MM.1S (cell line): Measurements from ENCODE around the gene NFYB.

Experiments
- DNase-seq: peaks from one replicate; pipeline ENCODE4 v3.0.0-alpha.2; 2015
- H2AFZ ChIP-seq: fragments of 300-600 bp; sonication (generic); 2 replicates; pipeline ENCODE4 v1.6.0; 2016; ENCODE audit warnings: antibody characterized with exemption, low read length
- H3F3A ChIP-seq: fragments of 300-600 bp; sonication (generic); 2 replicates; pipeline ENCODE4 v1.6.1; 2016; ENCODE audit warnings: mild to moderate bottlenecking, antibody characterized with exemption, low read length, moderate library complexity, mixed read lengths; ENCODE audit not compliant: insufficient read depth
- H3K27ac ChIP-seq: fragments of 300-600 bp; sonication (generic); 2 replicates; pipeline ENCODE4 v1.5.1; 2016; ENCODE audit warnings: mild to moderate bottlenecking, low read length
- H3K27me3 ChIP-seq: fragments of 300-600 bp; sonication (generic); replicated peaks from 2 replicates; pipeline ENCODE4 v1.6.0; 2016; ENCODE audit warnings: low read length; ENCODE audit not compliant: insufficient read depth
- H3K36me3 ChIP-seq: fragments of 300-600 bp; sonication (generic); replicated peaks from 2 replicates; pipeline ENCODE4 v1.6.1; 2016; ENCODE audit warnings: mild to moderate bottlenecking, low read length, mixed read lengths; ENCODE audit not compliant: insufficient read depth
- H3K4me1 ChIP-seq: fragments of 300-600 bp; sonication (generic); 2 replicates; pipeline ENCODE4 v1.6.1; 2016; ENCODE audit warnings: low read length, mixed read lengths
- H3K4me2 ChIP-seq: fragments of 300-600 bp; sonication (generic); 2 replicates; pipeline ENCODE4 v1.6.0; 2016; ENCODE audit warnings: low read depth, low read length
- H3K4me3 ChIP-seq: fragments of 300-600 bp; sonication (generic); 2 replicates; pipeline ENCODE4 v1.5.1; 2016; ENCODE audit warnings: low read length, mixed read lengths
- H3K79me2 ChIP-seq: fragments of 300-600 bp; sonication (generic); 2 replicates; pipeline ENCODE4 v1.6.1; 2016; ENCODE audit warnings: mixed run types, low read length, mixed read lengths
- H3K9ac ChIP-seq: fragments of 300-600 bp; sonication (generic); 2 replicates; pipeline ENCODE4 v1.6.1; 2016; ENCODE audit warnings: low read length, mixed read lengths
- H3K9me2 ChIP-seq: fragments of 300-600 bp; sonication (generic); replicated peaks from 2 replicates; pipeline ENCODE4 v1.6.1; 2016; ENCODE audit warnings: mild to moderate bottlenecking, low read length, mixed read lengths; ENCODE audit not compliant: insufficient read depth
- H3K9me3 ChIP-seq: fragments of 300-600 bp; sonication (generic); replicated peaks from 2 replicates; pipeline ENCODE4 v1.6.1; 2016; ENCODE audit warnings: mild to moderate bottlenecking, low read length, mixed read lengths; ENCODE audit not compliant: insufficient read depth
- H4K20me1 ChIP-seq: fragments of 300-600 bp; sonication (generic); 2 replicates; pipeline ENCODE4 v1.6.1; 2016; ENCODE audit warnings: mild to moderate bottlenecking, low read length, moderate library complexity, mixed read lengths; ENCODE audit not compliant: insufficient read depth
- EZH2 ChIP-seq: fragments of 300-600 bp; sonication (generic); optimal IDR thresholded peaks from 2 replicates; pipeline ENCODE3; 2017; ENCODE audit warnings: low read depth, mild to moderate bottlenecking, antibody characterized with exemption, low read length, mixed read lengths
- EZH2phosphoT487 ChIP-seq: fragments of 300-600 bp; sonication (generic); IDR thresholded peaks from 2 replicates; pipeline ENCODE4 v1.6.1; 2018; ENCODE audit warnings: antibody characterized with exemption, low read length
- TF ChIP-seq, protein P1 (sequence below): fragments of 300-600 bp; sonication (generic); IDR thresholded peaks from 2 replicates; pipeline ENCODE4 v1.5.1; 2016; ENCODE audit warnings: antibody characterized with exemption, low read length, mixed read lengths

The NFYB gene

DNA sequence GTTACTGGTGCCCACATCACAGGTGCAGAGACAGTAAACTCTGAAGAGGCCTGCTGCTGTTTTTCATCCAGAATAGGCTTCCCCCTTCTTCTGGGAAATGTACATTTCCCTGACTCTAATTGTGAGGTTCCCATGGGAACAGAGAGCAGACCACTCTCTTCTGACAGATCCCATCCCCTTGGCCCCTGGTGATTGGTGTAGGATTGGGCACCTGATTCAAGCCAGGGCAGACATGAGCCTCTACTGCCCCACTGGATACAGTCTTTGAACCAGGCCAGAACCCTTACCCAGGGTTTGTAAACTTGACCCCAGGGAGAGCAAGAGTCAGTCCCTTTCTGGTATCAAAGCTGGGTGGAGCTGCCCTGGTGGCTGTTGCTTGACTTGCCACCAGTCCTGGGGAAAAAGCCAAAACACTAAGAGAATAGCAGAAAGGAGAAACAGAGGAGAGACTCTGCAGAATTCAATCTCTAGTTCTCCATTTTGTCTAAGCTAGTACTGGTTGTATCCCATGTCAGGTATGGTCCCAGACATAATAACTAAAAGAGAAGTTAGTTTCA, 14.8 kb upstream of the NFYB start:
- H3K36me3 ChIP-seq: no peaks in the 10 kb centered on the region
- no peaks in the 10 kb centered on the region for H3K27me3 ChIP-seq
- TF ChIP-seq EZH2phosphoT487 (no peak), EZH2 (no peak)
- H3K79me2 ChIP-seq: no peaks in the 10 kb centered on the region
- H3K4me1 ChIP-seq: no peaks in the 10 kb centered on the region
- no peaks in the 10 kb centered on the region for H3K9me3 ChIP-seq
- no peak overlapping the region for H3K27ac ChIP-seq
- H3K4me2 ChIP-seq: no peak overlapping the region
- H3F3A ChIP-seq: no peaks in the 10 kb centered on the region
- DNase-seq: no peak
- no peak overlapping the region for H2AFZ ChIP-seq
- H3K4me3 ChIP-seq: no peak overlapping the region
- no peak overlapping the region for H3K9ac ChIP-seq
- H4K20me1 ChIP-seq: no peaks in the 10 kb centered on the region
- H3K9me2 ChIP-seq: no peaks in the 10 kb centered on the region

- no peak overlapping the region for H2AFZ ChIP-seq
- no peaks in the 10 kb centered on the region for H3K36me3 ChIP-seq
- H3F3A ChIP-seq: no peaks in the 10 kb centered on the region
- no peaks in the 10 kb centered on the region for H3K4me1 ChIP-seq
- no peak overlapping the region for H3K4me2 ChIP-seq
- no peaks in the 10 kb centered on the region for H3K27me3 ChIP-seq
- H3K9me3 ChIP-seq: no peaks in the 10 kb centered on the region
- H3K27ac ChIP-seq: no peak overlapping the region
- no peak overlapping the region for H3K4me3 ChIP-seq
- TF ChIP-seq, protein P1, sequence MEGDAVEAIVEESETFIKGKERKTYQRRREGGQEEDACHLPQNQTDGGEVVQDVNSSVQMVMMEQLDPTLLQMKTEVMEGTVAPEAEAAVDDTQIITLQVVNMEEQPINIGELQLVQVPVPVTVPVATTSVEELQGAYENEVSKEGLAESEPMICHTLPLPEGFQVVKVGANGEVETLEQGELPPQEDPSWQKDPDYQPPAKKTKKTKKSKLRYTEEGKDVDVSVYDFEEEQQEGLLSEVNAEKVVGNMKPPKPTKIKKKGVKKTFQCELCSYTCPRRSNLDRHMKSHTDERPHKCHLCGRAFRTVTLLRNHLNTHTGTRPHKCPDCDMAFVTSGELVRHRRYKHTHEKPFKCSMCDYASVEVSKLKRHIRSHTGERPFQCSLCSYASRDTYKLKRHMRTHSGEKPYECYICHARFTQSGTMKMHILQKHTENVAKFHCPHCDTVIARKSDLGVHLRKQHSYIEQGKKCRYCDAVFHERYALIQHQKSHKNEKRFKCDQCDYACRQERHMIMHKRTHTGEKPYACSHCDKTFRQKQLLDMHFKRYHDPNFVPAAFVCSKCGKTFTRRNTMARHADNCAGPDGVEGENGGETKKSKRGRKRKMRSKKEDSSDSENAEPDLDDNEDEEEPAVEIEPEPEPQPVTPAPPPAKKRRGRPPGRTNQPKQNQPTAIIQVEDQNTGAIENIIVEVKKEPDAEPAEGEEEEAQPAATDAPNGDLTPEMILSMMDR: no peak
- TF ChIP-seq EZH2: no peak
- no peak for TF ChIP-seq EZH2phosphoT487
- H3K9ac ChIP-seq: no peak overlapping the region
- H3K9me2 ChIP-seq: no peaks in the 10 kb centered on the region
- no peaks in the 10 kb centered on the region for H3K79me2 ChIP-seq
- H4K20me1 ChIP-seq: no peaks in the 10 kb centered on the region
- DNase-seq: no peak
These were observed 12.4 kb upstream of the NFYB start for GRCh38 chr12:104150416-104150815.

GRCh38 chr12:104147346-104147745, 9.3 kb upstream of the NFYB start:
- Histone ChIP-seq H3K27me3 (no peaks in the 10 kb centered on the region), H3K79me2 (no peaks in the 10 kb centered on the region), H3K9me2 (no peaks in the 10 kb centered on the region), H3F3A (no peaks in the 10 kb centered on the region), H2AFZ (no peak overlapping the region), H3K27ac (no peak overlapping the region), H3K36me3 (no peaks in the 10 kb centered on the region), H3K9me3 (no peaks in the 10 kb centered on the region), H4K20me1 (no peaks in the 10 kb centered on the region), H3K4me3 (no peak overlapping the region), H3K4me1 (no peaks in the 10 kb centered on the region), H3K9ac (no peak overlapping the region), H3K4me2 (no peak overlapping the region)
- TF ChIP-seq EZH2: no peak
- TF ChIP-seq, protein P1: no peak
- TF ChIP-seq EZH2phosphoT487: no peak
- no peak for DNase-seq

DNA sequence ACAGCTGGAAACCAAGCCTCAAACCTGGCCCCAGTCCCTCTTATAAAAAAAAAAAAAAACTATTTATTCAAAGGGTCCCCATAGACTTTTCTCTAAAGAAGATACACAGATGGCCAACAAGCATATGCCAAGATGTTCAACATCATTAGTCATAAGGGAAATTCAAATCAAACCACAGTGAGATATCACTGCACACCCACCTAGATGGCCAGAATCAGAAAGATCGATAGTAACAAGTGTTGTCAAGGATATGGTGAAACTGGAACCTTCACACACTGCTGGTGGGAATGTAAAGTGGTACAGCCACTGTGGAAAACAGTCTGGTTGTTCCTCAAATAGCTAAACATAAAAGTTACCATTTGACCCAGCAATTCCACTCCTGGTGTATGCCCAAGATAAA, 5.9 kb upstream of the NFYB start:
- no peaks in the 10 kb centered on the region for H3K9me3 ChIP-seq
- no peaks in the 10 kb centered on the region for H4K20me1 ChIP-seq
- no peaks in the 10 kb centered on the region for H3F3A ChIP-seq
- no peak overlapping the region for H3K4me2 ChIP-seq
- no peaks in the 10 kb centered on the region for H3K9me2 ChIP-seq
- H3K9ac ChIP-seq: no peak overlapping the region
- no peak overlapping the region for H2AFZ ChIP-seq
- TF ChIP-seq, protein P1: no peak
- TF ChIP-seq EZH2: no peak
- TF ChIP-seq EZH2phosphoT487: no peak
- DNase-seq: no peak
- no peaks in the 10 kb centered on the region for H3K36me3 ChIP-seq
- no peak overlapping the region for H3K27ac ChIP-seq
- no peak overlapping the region for H3K4me3 ChIP-seq
- H3K79me2 ChIP-seq: no peaks in the 10 kb centered on the region
- H3K27me3 ChIP-seq: no peaks in the 10 kb centered on the region
- H3K4me1 ChIP-seq: no peaks in the 10 kb centered on the region
